ENCODE results near the gene CIITA. TPM values are rescaled to one million over a fixed set of nuclear protein-coding genes. Genes with fewer than 3 reads are reported as not detected.

Gene CIITA
- total RNA-seq, 2 donors from 2014 or later = 25.2 to 31.0 TPM

DNA sequence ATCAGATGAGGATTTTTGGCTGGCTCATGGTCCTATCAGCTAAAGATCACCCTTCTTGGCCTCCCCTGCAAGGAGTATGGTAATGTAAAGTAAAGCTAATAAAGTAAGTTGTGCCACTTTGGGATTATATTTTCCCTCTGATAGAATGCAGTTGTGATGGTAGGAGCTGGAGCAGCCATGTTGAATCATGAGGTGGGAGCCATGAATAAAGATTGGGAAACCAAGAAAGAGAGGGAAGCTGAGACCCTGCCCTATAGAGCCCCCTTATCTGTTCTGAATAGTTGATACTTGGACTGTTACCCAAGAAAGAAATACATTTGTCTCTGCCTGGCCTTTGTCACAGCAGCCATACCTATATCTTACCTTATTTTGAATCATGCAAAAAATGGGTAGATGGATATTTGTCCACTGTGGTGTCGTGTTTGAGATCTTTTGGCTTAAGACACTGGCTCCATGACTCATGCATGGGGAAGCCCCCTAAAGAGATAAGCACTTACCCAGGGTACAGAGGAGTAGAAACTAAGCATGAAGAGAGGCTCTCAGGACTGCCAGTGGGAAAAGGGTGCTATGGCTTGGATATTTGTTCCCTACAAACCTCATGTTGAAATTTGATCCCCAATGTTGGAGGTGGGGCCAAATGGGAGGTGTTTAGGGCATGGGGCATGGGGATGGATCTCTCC is 40.7 kb upstream of the CIITA start:
- no peak for TF ChIP-seq CTCF (IDR thresholded peaks at IDR 0.05)
- H3K36me3 ChIP-seq = no peaks in the 10 kb centered on the region
- no peak for ATAC-seq (ENCODE audit: insufficient number of reproducible peaks, low FRiP score, low read depth)
- no peaks in the 10 kb centered on the region for H3K9me3 ChIP-seq
- no peak overlapping the region for H3K27ac ChIP-seq
- no peaks in the 10 kb centered on the region for H3K27me3 ChIP-seq (replicated peaks; ENCODE audit: insufficient read depth)
- H3K4me1 ChIP-seq (ENCODE audit: control insufficient read depth in 1 of 2, low read depth in 2 of 2) = peaks cover 0 to 6% of the 10 kb centered on the region in 2 donors
- H3K4me3 ChIP-seq = no peak overlapping the region
- DNase-seq (ENCODE audit: low spot score) = no peak

GRCh38 chr16:10838621-10839278 is 38.3 kb upstream of the CIITA start:
- Histone ChIP-seq H3K9me3 (no peaks in the 10 kb centered on the region), H3K27ac (no peak overlapping the region), H3K27me3 (replicated peaks; ENCODE audit: insufficient read depth) (no peaks in the 10 kb centered on the region), H3K4me1 (ENCODE audit: control insufficient read depth in 1 of 2, low read depth in 2 of 2) (no peaks in the 10 kb centered on the region), H3K36me3 (no peaks in the 10 kb centered on the region), H3K4me3 (no peak overlapping the region)
- ATAC-seq (ENCODE audit: insufficient number of reproducible peaks, low FRiP score, low read depth) (no peak), DNase-seq (ENCODE audit: low spot score) (no peak)
- TF ChIP-seq CTCF (IDR thresholded peaks at IDR 0.05) = no peak

DNA sequence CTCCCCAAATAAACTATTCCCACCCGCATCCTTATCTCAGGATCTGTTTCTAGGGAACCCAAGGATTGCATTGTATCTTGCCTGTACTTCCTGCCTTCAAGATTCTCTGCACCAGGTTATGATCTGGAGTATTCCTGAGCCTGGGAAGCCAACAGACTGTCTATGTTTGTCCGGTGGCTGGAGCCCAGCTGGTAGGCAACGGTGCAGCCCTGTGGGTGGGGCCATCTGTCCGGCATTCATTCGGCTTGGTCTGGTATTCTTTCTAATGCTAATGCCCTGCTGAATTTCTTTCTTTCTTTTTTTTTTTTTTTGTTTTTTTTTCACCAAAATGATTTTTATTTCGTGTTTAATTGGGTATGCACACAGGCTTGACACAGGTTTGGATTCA is 37.7 kb upstream of the CIITA start:
- Histone ChIP-seq H3K4me3 (no peak overlapping the region), H3K27me3 (replicated peaks; ENCODE audit: insufficient read depth) (no peaks in the 10 kb centered on the region), H3K36me3 (no peaks in the 10 kb centered on the region), H3K9me3 (no peaks in the 10 kb centered on the region), H3K27ac (no peak overlapping the region), H3K4me1 (ENCODE audit: control insufficient read depth in 1 of 2, low read depth in 2 of 2) (no peaks in the 10 kb centered on the region)
- DNase-seq (ENCODE audit: low spot score) = no peak
- no peak for TF ChIP-seq CTCF (IDR thresholded peaks at IDR 0.05)
- no peak for ATAC-seq (ENCODE audit: insufficient number of reproducible peaks, low FRiP score, low read depth)

DNA sequence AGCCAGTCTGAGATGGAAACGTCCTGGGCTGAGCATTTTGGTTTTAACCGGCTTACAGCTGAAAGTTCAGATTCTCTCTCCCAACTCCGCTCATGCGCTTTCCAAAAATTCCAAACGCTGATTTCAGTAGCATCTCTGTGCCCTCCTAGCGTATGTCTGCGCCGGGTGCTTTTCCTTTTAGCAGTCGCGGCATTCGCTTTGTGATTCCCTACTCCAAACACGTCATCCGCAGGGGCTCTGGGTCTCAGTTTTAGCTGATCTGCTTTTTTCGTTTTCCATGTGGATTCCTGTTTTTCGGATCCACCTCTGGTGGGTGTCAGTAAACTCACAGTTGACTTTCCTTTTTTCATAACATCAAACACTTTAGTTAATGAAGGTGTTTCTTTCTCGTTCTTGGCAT is 36.3 kb upstream of the CIITA start:
- Histone ChIP-seq H3K4me3 (no peak overlapping the region), H3K27ac (no peak overlapping the region), H3K4me1 (ENCODE audit: control insufficient read depth in 1 of 2, low read depth in 2 of 2) (no peaks in the 10 kb centered on the region), H3K27me3 (replicated peaks; ENCODE audit: insufficient read depth) (no peaks in the 10 kb centered on the region), H3K36me3 (no peaks in the 10 kb centered on the region), H3K9me3 (no peaks in the 10 kb centered on the region)
- no peak for TF ChIP-seq CTCF (IDR thresholded peaks at IDR 0.05)
- ATAC-seq (ENCODE audit: insufficient number of reproducible peaks, low FRiP score, low read depth) (no peak), DNase-seq (ENCODE audit: low spot score) (no peak)

GRCh38 chr16:10846213-10846998 is 30.6 kb upstream of the CIITA start:
- peak overlapping the region in 1 of 2 donors; percentile 25 for H3K27ac ChIP-seq
- DNase-seq (ENCODE audit: low spot score) (no peak), ATAC-seq (ENCODE audit: insufficient number of reproducible peaks, low FRiP score, low read depth) (no peak)

More at GRCh38 chr16:10846213-10846998, 30.6 kb upstream of the CIITA start:
- Histone ChIP-seq H3K4me1 (ENCODE audit: control insufficient read depth in 1 of 2, low read depth in 2 of 2) (no peaks in the 10 kb centered on the region), H3K36me3 (no peaks in the 10 kb centered on the region), H3K4me3 (no peak overlapping the region), H3K9me3 (no peaks in the 10 kb centered on the region), H3K27me3 (replicated peaks; ENCODE audit: insufficient read depth) (no peaks in the 10 kb centered on the region)
- TF ChIP-seq CTCF (IDR thresholded peaks at IDR 0.05) = no peak
